SHP77 treated with DMSO at 0.1 percent for 48 hours (cell line): ENCODE data around the gene EPB41.
"Not testable (repeated sequence)": the region's sequence is repeated elsewhere in the genome, so short reads cannot be mapped to it uniquely, and the experiment has no call there.

Experiments used
- DNase-seq: peaks from one replicate; lab custom pipeline; 2025; lab: John Stamatoyannopoulos, UW

EPB41 gene

DNA sequence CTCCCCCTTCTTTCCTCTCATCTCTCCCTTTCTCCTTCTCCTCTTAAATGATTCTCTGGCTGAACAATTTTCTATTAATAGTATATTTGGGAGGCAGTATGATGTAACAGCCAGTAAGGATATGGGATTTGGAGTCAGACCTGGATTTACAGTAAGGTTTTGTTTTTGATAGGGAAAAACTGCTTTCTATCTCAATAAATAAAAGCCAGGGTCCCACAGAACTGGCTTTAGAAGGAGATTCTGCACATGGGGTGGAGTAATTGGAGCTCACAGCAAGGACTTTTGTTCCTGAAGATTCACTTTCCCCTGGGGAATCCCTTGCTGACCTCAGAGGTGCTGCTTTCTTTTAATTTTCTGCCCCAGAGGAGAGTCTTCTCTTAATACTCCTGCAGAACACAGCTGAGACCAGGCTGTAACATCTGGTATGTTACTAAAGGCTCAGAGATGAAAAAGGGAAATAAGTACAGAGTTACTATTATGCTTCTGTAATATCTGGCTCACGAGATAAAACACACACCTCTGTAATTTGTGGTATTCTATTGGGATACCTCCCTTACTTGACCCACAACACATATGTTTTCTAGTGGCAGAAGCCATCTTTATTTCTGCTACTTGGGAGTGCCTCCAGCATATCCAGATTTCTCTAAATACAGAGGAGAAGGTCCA is 13.4 kb downstream of the EPB41 start:
- no peak for DNase-seq

DNA sequence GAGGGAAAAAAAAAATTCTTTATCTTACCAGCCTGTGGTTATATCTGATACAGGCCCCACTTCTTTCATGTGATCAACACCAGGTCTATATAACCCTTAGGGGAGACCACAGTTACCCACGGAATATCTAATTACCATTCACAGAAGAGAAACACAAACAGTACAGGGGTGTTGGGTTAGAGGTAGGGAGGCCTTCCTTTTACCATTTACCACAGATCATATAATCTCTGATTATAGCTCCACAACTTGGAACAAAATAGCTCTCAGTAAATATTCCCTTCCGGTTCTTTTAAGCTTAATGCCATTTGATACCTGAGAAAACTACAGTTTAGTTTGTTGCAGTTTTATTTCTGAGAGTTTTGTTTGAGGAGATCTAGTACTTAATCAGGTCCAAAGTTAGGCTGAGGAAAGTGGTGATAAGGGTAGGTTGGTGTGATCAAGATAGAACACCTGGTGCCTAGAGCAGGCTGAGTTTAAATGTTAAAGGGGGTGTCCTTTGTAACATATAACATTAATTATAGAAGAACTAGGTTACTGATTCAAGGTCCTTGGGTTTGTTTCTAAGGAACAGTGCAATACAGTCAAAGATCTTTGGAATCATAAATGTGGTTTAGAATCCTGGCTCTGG is 14.1 kb downstream of the EPB41 start:
- no peak for DNase-seq

- no peak for DNase-seq
Measured at GRCh38 chr1:28933277-28933676, 18.9 kb downstream of the EPB41 start.

- DNase-seq: no peak
Measured at GRCh38 chr1:28933918-28934317, 19.5 kb downstream of the EPB41 start.

DNA sequence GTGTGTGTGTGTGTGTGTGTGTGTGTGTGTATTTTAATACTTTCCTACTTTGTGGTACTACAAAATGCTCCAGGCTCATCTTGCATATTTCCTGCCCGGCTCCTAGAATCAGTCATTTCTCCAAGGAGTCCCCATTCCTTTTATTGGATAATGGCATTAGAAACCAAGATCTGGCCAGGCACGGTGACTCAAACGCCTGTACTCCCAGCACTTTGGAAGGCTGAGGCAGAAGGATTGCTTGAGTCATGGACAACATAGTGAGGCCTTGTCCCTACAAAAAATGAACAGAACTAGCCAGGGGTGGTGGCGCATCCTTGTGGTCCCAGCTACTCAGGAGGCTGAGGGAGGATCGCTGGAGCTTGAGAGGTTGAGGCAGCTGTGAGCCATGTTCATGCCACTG is 20.3 kb downstream of the EPB41 start:
- no peak for DNase-seq

DNA sequence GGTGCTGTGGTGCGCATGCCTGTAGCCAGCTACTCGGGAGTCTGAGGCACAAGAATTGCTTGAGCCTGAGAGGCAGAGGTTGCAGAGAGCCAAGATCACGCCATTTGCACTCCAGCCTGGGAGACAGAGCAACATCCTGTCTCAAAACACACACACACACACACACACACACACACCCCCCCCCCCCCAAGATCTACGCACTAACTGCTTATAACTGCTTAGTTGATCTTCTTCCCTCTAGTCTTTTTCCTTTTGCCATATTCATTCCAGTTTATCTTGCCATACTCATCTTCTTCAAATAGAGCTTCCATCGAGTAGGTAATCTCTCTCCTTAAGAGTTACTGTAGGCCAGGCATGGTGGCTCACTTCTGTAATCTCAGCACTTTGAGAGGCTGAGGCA is 20.9 kb downstream of the EPB41 start:
- no peak for DNase-seq

- no peak for DNase-seq
Measured at GRCh38 chr1:28936094-28936493, 21.7 kb downstream of the EPB41 start.

DNA sequence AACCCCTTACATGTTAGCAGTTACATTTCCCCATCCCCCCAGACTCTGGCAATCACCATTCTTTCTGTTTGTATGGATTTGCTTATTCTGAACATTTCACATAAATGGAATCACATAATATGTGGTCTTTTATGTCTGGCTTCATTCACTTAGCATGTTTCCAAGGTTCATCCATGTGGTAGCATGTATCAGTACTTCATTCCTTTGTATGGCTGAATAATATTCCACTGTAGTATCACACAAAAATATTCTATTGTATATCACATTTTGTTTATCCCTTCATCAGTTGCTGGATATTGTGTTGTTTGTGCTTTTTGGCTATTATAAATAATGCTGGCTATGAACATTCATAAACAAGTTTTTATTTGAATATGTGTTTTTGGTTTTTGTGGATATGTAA is 22.2 kb downstream of the EPB41 start:
- no peak for DNase-seq

DNA sequence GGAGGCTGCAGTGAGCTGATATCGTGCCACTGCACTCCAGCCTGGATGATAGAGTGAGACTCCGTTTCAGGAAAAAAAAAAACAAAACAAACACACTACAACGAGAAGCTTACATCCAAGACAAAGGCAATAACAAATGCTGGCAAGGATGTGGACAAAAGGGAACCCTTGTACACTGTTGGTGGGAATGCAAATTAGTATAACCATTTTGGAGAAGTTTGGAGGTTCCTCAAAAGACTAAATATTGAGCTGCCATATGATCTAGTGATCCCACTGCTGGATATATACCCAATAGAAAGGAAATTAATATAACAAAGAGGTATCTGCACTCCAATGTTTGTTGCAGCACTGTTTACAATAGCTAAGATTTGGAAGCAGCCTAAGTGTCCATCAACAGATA is 29.2 kb downstream of the EPB41 start:
- DNase-seq: not testable (repeated sequence)

- DNase-seq: no peak
Measured at GRCh38 chr1:28950006-28950405, 35.6 kb downstream of the EPB41 start.

GRCh38 chr1:28950449-28950848 is 36.1 kb downstream of the EPB41 start:
- no peak for DNase-seq

DNA sequence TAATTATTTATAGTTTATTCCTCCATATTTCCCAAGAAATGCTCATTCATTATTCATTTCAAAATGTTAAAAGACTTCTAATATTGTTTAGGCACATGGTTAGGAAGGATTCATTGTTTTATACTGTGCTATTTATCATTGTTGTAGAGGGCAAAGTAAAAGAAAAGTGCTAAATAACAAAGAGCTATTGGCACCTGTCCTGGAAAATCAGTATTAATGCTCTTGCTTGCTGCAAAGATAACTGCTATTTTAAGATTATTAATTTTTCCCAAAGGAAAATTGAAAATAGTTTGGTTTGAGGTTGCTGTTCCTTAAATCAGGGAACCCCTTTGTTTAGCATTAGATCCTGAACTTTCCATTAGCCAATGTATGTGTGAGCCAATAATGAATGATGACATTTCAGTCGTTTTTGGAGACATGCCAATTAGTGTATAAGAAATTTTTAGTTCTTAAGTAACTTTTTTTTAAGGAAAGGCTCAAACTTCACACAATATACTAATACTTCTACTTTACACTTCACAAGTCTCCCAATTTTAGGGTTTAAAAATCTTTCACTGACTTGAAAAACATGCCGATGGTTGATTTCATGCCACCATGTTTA is 39.9 kb downstream of the EPB41 start:
- DNase-seq: no peak

GRCh38 chr1:28956038-28956464 is 41.7 kb downstream of the EPB41 start:
- no peak for DNase-seq

GRCh38 chr1:28962114-28962831 is 47.9 kb downstream of the EPB41 start:
- not testable (repeated sequence) for DNase-seq

DNA sequence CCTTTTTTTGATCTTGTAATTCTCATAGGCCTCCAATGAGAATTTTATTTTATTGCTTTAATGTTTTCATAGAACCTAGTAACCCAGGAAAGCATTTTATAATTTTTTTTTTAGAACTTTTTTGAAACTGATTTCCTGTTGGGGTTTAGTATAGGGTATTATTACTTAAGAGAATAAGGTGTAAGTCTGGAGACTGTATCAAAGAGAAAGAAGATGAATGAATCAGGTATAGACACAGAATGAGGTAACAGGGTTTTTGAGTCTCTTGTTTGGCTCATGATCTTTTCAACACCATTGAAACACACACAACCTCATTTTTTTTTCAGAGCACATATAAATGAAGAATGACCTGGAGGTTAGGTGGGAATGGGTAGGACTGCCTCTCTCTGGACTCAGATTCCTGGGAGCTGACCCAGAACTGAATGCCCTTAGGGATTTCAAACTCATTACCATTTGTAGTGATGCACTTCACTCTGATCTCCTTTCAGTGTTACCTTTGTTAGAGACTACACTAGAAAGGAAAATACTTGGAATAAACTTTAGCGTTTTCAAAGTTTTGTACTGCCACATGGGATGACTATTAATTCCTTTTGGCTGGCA is 51.0 kb downstream of the EPB41 start:
- no peak for DNase-seq

GRCh38 chr1:28966617-28967016 is 52.2 kb downstream of the EPB41 start:
- DNase-seq: no peak

GRCh38 chr1:28971980-28972771 is 57.8 kb downstream of the EPB41 start:
- no peak for DNase-seq

DNA sequence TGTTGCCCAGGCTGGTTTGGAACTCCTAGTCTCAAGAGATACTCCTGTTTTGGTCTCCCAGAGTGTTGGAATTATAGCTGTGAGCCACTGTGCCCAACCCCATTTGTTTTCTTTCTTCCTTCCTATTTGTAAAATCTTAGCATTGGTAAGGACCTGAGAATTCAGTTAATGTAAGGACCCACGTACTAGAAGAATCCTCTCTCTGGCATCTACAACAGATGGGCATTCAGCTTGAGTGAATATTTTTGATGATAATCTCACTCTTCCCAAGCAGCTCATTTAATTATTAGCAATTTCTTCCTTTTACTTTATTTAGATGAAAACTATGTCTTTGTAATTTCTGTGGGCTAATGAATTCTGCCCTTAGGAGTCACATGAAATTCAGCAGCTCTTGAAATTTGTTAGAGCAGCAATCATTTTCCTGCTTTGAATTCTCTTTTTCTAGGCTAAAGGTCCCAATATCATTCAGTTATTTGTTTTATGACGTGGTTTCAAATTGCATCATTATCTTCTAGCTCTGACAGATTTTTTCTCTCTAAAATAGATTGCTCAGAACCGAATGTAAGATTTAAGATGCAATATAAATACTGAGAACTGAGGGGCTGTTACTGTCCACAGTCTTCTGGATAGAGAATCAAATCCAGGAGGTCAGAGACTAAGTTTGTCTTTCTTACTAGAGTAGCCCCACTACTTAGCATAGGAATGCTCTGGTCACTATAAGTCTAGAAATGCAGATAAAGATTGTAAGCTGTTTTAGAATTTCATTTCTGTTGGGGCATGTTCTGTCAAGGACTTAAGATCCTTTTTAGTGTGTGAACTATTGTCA is 59.4 kb downstream of the EPB41 start:
- no peak for DNase-seq

DNA sequence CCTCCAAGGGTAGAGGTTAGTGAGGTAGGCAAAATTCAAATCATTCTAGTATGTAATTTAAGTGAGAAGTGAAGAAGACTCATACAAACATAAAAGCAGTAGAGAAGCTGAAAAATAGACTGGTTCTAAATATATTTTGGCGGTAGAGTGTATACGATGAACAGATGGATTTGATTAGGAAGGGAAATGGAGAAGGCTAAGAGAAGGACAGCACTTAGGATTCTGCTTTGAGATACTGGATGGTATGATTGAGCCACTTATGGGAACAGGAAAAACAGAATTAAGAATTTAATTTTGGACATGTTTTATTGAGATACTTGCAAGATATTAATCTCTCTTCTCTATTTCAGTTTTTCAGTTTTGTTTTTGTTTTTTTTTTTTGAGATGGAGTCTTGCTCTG is 60.1 kb downstream of the EPB41 start:
- no peak for DNase-seq

- no peak for DNase-seq
Measured at GRCh38 chr1:28976248-28976647, 61.9 kb downstream of the EPB41 start.

- no peak for DNase-seq
Measured at GRCh38 chr1:28981210-28981609, 66.8 kb downstream of the EPB41 start.
